SK-N-SH (cell line): ENCODE data around the gene KCNJ4. TPM values are rescaled to one million over a fixed set of nuclear protein-coding genes. Genes with fewer than 3 reads are reported as not detected.

Source experiments
- CTCF ChIA-PET: fragments of 300-600, 350-600 bp; formaldehyde crosslinking; extraction: SDS; loops from one replicate; lab custom pipeline; 2021; lab: Yijun Ruan, JAX
- POLR2A ChIA-PET: fragments of 350-600 bp; sonication (Branson Sonifier 250); formaldehyde crosslinking; extraction: SDS; loops from one replicate; lab custom pipeline; 2020; ENCODE audit warnings: antibody characterized with exemption, inconsistent platforms; lab: Yijun Ruan, JAX
- DNase-seq: peaks from one replicate; pipeline ENCODE4 v3.0.0; 2012
- H2AFZ ChIP-seq: fragments of 200-600 bp; sonication (generic); 2 replicates; pipeline ENCODE4 v1.8.1; 2016; ENCODE audit warnings: antibody characterized with exemption, mild to moderate bottlenecking, low read depth
- H3F3A ChIP-seq: fragments of 200-600 bp; sonication (generic); replicated peaks from 2 replicates; pipeline ENCODE3; 2016; ENCODE audit warnings: antibody characterized with exemption, mild to moderate bottlenecking; ENCODE audit not compliant: insufficient read depth
- H3K27ac ChIP-seq, 2 experiments: fragments of 200-500 bp in 1 of 2; fragments of 200-600 bp in 1 of 2; sonication (Bioruptor generic) in 1 of 2; sonication (generic), shearing (Covaris generic) in 1 of 2; 2 replicates each; pipeline versions ENCODE4 v1.5.1 to v1.6.1; 2014 to 2016; ENCODE audit warnings: low read depth in 2 of 2, inconsistent platforms in 1 of 2, low read length in 1 of 2, mild to moderate bottlenecking in 1 of 2, mixed read lengths in 1 of 2
- H3K27me3 ChIP-seq: fragments of 200-600 bp; sonication (generic), shearing (Covaris generic); 2 replicates; pipeline ENCODE4 v1.6.1; 2016; ENCODE audit warnings: mixed run types; ENCODE audit not compliant: insufficient read depth
- H3K36me3 ChIP-seq, 2 experiments: fragments of 200-500 bp in 1 of 2; fragments of 200-600 bp in 1 of 2; sonication (Bioruptor generic) in 1 of 2; sonication (generic) in 1 of 2; replicated peaks in 1 of 2; 2 replicates each; pipeline versions ENCODE3 to v1.5.1; 2014 to 2016; ENCODE audit warnings: low read length in 1 of 2, mild to moderate bottlenecking in 1 of 2; ENCODE audit not compliant: insufficient read depth in 2 of 2, control insufficient read depth in 1 of 2
- H3K4me1 ChIP-seq, 2 experiments: fragments of 200-500 bp in 1 of 2; fragments of 200-600 bp in 1 of 2; sonication (Bioruptor generic) in 1 of 2; sonication (generic), shearing (Covaris generic) in 1 of 2; 2 replicates each; pipeline versions ENCODE4 v1.5.1 to v1.6.1; 2014 to 2016; ENCODE audit warnings: low read depth in 1 of 2, low read length in 1 of 2, mixed run types in 1 of 2; ENCODE audit not compliant: insufficient read depth in 2 of 2, control insufficient read depth in 1 of 2
- H3K4me2 ChIP-seq: fragments of 200-600 bp; sonication (generic), shearing (Covaris generic); 2 replicates; pipeline ENCODE4 v1.6.1; 2017; ENCODE audit warnings: mixed run types
- H3K4me3 ChIP-seq, 2 experiments: fragments of 200-500 bp in 1 of 2; fragments of 200-600 bp in 1 of 2; sonication (Bioruptor generic) in 1 of 2; sonication (generic), shearing (Covaris generic) in 1 of 2; 2 replicates each; pipeline versions ENCODE4 v1.5.1 to v1.8.1; 2014 to 2016; ENCODE audit warnings: low read depth in 2 of 2, inconsistent platforms in 1 of 2, low read length in 1 of 2, mild to moderate bottlenecking in 1 of 2, mixed read lengths in 1 of 2, moderate library complexity in 1 of 2
- H3K79me2 ChIP-seq: fragments of 200-600 bp; sonication (generic); 2 replicates; pipeline ENCODE4 v1.8.1; 2017; ENCODE audit warnings: mild to moderate bottlenecking; ENCODE audit not compliant: insufficient read depth
- H3K9ac ChIP-seq: fragments of 200-600 bp; sonication (generic); 2 replicates; pipeline ENCODE4 v1.6.1; 2017; ENCODE audit warnings: mixed run types
- H3K9me2 ChIP-seq: fragments of 200-600 bp; sonication (generic); 2 replicates; pipeline ENCODE4 v1.6.1; 2017; ENCODE audit warnings: mixed run types
- H3K9me3 ChIP-seq: fragments of 200-600 bp; sonication (generic); 2 replicates; pipeline ENCODE4 v1.6.1; 2017; ENCODE audit warnings: mixed run types, mild to moderate bottlenecking, moderate library complexity
- H4K20me1 ChIP-seq: fragments of 200-600 bp; sonication (generic); 2 replicates; pipeline ENCODE4 v1.6.1; 2017; ENCODE audit warnings: mild to moderate bottlenecking, mixed run types; ENCODE audit not compliant: insufficient read depth
- CTCF ChIP-seq: fragments of 200-600 bp; sonication (generic); IDR thresholded peaks from 2 replicates; pipeline ENCODE4 v1.6.1; 2017; ENCODE audit warnings: antibody characterized with exemption, mild to moderate bottlenecking, moderate library complexity
- ELF1 ChIP-seq: IDR thresholded peaks from 2 replicates; pipeline ENCODE4 v1.4.0; 2012
- EP300 ChIP-seq, 2 experiments: IDR thresholded peaks; 2 replicates each; pipeline versions ENCODE4 v1.4.0 to v1.6.1; 2012; ENCODE audit warnings: borderline replicate concordance in 1 of 2, low read depth in 1 of 2, low read length in 1 of 2
- EZH2phosphoT487 ChIP-seq: fragments of 200-600 bp; sonication (generic); IDR thresholded peaks from 2 replicates; pipeline ENCODE4 v1.6.1; 2017; ENCODE audit warnings: low read depth, mixed run types, mild to moderate bottlenecking, antibody characterized with exemption, moderate library complexity, borderline replicate concordance
- FOSL2 ChIP-seq: IDR thresholded peaks from 2 replicates; pipeline ENCODE4 v1.4.0; 2012; ENCODE audit warnings: low read depth, mild to moderate bottlenecking, moderate library complexity, borderline replicate concordance
- JUND ChIP-seq: IDR thresholded peaks from 2 replicates; pipeline ENCODE4 v1.4.0; 2012
- MEF2A ChIP-seq: IDR thresholded peaks from 2 replicates; pipeline ENCODE4 v1.4.0; 2012; ENCODE audit warnings: low read depth, borderline replicate concordance
- NFIC ChIP-seq: IDR thresholded peaks from 2 replicates; pipeline ENCODE4 v1.4.0; 2012; ENCODE audit warnings: borderline replicate concordance
- NRF1 ChIP-seq: IDR thresholded peaks from 2 replicates; pipeline ENCODE4 v1.6.1; 2012; ENCODE audit warnings: low read depth, mild to moderate bottlenecking, low read length
- POLR2AphosphoS5 ChIP-seq: IDR thresholded peaks from 2 replicates; pipeline ENCODE4 v1.6.1; 2012; ENCODE audit warnings: low read depth, low read length
- RAD21 ChIP-seq: IDR thresholded peaks from 2 replicates; pipeline ENCODE4 v1.6.1; 2012; ENCODE audit warnings: mild to moderate bottlenecking, low read length
- RCOR1 ChIP-seq: fragments of 150-350 bp; IDR thresholded peaks from 2 replicates; pipeline ENCODE4 v1.6.1; 2017; ENCODE audit warnings: antibody characterized with exemption, low read length
- RFX5 ChIP-seq: IDR thresholded peaks from 2 replicates; pipeline ENCODE4 v1.6.1; 2012; ENCODE audit warnings: mild to moderate bottlenecking, improper control_type of control experiment, low read length
- RXRA ChIP-seq: IDR thresholded peaks from 2 replicates; pipeline ENCODE4 v1.4.0; 2012; ENCODE audit warnings: low read depth, mild to moderate bottlenecking, borderline replicate concordance
- SIN3A ChIP-seq: IDR thresholded peaks from 2 replicates; pipeline ENCODE4 v1.6.1; 2012; ENCODE audit warnings: low read depth, mild to moderate bottlenecking, low read length, moderate library complexity, borderline replicate concordance
- TAF1 ChIP-seq: IDR thresholded peaks from 2 replicates; pipeline ENCODE4 v1.6.1; 2012; ENCODE audit warnings: low read depth, mild to moderate bottlenecking, low read length, moderate library complexity, borderline replicate concordance
- TCF12 ChIP-seq: IDR thresholded peaks from 2 replicates; pipeline ENCODE4 v1.4.0; 2012
- TEAD4 ChIP-seq: IDR thresholded peaks from 2 replicates; pipeline ENCODE4 v1.4.0; 2012; ENCODE audit warnings: mild to moderate bottlenecking, borderline replicate concordance; ENCODE audit not compliant: insufficient read depth
- USF1 ChIP-seq: IDR thresholded peaks from 2 replicates; pipeline ENCODE4 v1.4.0; 2012; ENCODE audit warnings: low read depth, borderline replicate concordance
- USF2 ChIP-seq: fragments of 150-350 bp; IDR thresholded peaks from 2 replicates; pipeline ENCODE4 v1.6.1; 2017; ENCODE audit warnings: antibody characterized with exemption, low read length, low read depth, borderline replicate concordance
- YY1 ChIP-seq: IDR thresholded peaks from 2 replicates; pipeline ENCODE4 v1.4.0; 2012; ENCODE audit warnings: low read depth, mild to moderate bottlenecking
- ZBTB33 ChIP-seq: IDR thresholded peaks from 2 replicates; pipeline ENCODE4 v1.4.0; 2012; ENCODE audit warnings: low read depth, borderline replicate concordance
- WGBS: methylation state at CpG from one replicate; pipeline ENCODE4 v1.1.6; 2017; ENCODE audit warnings: low lambda C conversion rate; 5-methylcytosine and 5-hydroxymethylcytosine counted together
- polyA plus RNA-seq, 3 experiments: library from polyadenylated mRNA; depleted of rRNA; stranded (reverse); fragments of >200 nt; gene quantifications; 2 replicates each; pipeline ENCODE4 v1.2.3, GENCODE V29; 2012

Gene KCNJ4
- polyA plus RNA-seq, 1 of the 3 experiments (the other 2 are of a cell fraction) = not detected

GRCh38 chr22:38420734-38421133 is 34.3 kb downstream of the KCNJ4 start:
- H3K4me2 ChIP-seq = no peak overlapping the region
- no peak overlapping the region for H2AFZ ChIP-seq
- no peaks in the 10 kb centered on the region for H3F3A ChIP-seq
- ChIA-PET POLR2A (no interaction called here), CTCF (no interaction called here)
- no peak for DNase-seq
- H3K9ac ChIP-seq = no peak overlapping the region
- no peaks in the 10 kb centered on the region for H4K20me1 ChIP-seq
- H3K79me2 ChIP-seq = no peaks in the 10 kb centered on the region
- no peaks in the 10 kb centered on the region for H3K9me2 ChIP-seq
- 68% methylated on average over 3 of the region's 4 CpGs for WGBS
- TF ChIP-seq SIN3A (no peak), RCOR1 (no peak), EZH2phosphoT487 (no peak), RFX5 (no peak), TAF1 (no peak), POLR2AphosphoS5 (no peak), FOSL2 (no peak), USF1 (no peak), ELF1 (no peak), JUND (no peak), NRF1 (no peak), USF2 (no peak), NFIC (no peak), EP300 (IDR thresholded peaks at IDR 0.05; ENCODE audit: borderline replicate concordance in 1 of 2, low read depth in 1 of 2, low read length in 1 of 2) (no peak), ZBTB33 (no peak)
- H3K36me3 ChIP-seq = no peaks in the 10 kb centered on the region
- no peaks in the 10 kb centered on the region for H3K4me1 ChIP-seq
- H3K27me3 ChIP-seq = no peaks in the 10 kb centered on the region
- no peak overlapping the region for H3K27ac ChIP-seq
- H3K9me3 ChIP-seq = no peaks in the 10 kb centered on the region
- H3K4me3 ChIP-seq = no peak overlapping the region

GRCh38 chr22:38419858-38420160 is 35.2 kb downstream of the KCNJ4 start:
- H2AFZ ChIP-seq = no peak overlapping the region
- POLR2A ChIA-PET = no interaction called here
- no peak overlapping the region for H3K4me2 ChIP-seq
- H3K4me3 ChIP-seq = no peak overlapping the region
- H3K4me1 ChIP-seq = no peaks in the 10 kb centered on the region
- no peak for DNase-seq
- no peaks in the 10 kb centered on the region for H3K9me2 ChIP-seq
- no peaks in the 10 kb centered on the region for H3K79me2 ChIP-seq
- CTCF ChIA-PET = no interaction called here
- no peaks in the 10 kb centered on the region for H3K9me3 ChIP-seq
- no peak overlapping the region for H3K9ac ChIP-seq
- H3K27me3 ChIP-seq = no peaks in the 10 kb centered on the region
- no peak overlapping the region for H3K27ac ChIP-seq
- no peaks in the 10 kb centered on the region for H3F3A ChIP-seq
- H3K36me3 ChIP-seq = no peaks in the 10 kb centered on the region
- 83% methylated on average over 8 of the region's 8 CpGs for WGBS
- no peaks in the 10 kb centered on the region for H4K20me1 ChIP-seq
- TF ChIP-seq RAD21 (no peak), CTCF (no peak), FOSL2 (no peak), MEF2A (no peak), ZBTB33 (no peak), EP300 (IDR thresholded peaks at IDR 0.05; ENCODE audit: borderline replicate concordance in 1 of 2, low read depth in 1 of 2, low read length in 1 of 2) (no peak), RXRA (no peak), JUND (no peak), EZH2phosphoT487 (no peak), YY1 (no peak), TEAD4 (no peak), TCF12 (no peak), RFX5 (no peak)
